ENCODE measurements around the gene CCDC138. TPM values are rescaled to one million over a fixed set of nuclear protein-coding genes. Genes with fewer than 3 reads are reported as not detected.
A peak's percentile ranks its signal among the peaks of the same experiment; 100 is the strongest.
"Not testable (repeated sequence)": the region's sequence is repeated elsewhere in the genome, so short reads cannot be mapped to it uniquely, and the experiment has no call there.

The CCDC138 gene, protein sequence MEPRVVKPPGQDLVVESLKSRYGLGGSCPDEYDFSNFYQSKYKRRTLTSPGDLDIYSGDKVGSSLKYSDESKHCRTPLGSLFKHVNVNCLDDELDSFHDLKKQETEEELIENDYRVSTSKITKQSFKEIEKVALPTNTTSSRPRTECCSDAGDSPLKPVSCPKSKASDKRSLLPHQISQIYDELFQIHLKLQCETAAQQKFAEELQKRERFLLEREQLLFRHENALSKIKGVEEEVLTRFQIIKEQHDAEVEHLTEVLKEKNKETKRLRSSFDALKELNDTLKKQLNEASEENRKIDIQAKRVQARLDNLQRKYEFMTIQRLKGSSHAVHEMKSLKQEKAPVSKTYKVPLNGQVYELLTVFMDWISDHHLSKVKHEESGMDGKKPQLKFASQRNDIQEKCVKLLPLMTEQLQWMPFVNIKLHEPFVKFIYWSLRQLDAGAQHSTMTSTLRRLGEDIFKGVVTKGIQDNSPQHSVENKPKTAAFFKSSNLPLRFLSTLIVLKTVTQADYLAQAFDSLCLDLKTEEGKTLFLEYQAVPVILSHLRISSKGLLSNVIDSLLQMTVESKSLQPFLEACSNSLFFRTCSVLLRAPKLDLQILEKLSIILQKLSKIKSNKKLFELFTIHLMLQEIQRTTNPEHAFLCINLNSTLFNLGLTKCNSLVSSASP
- 16.6 and 17.1 TPM in 2 replicates for total RNA-seq (2014; rRNA removed; shearing (Covaris generic))

DNA sequence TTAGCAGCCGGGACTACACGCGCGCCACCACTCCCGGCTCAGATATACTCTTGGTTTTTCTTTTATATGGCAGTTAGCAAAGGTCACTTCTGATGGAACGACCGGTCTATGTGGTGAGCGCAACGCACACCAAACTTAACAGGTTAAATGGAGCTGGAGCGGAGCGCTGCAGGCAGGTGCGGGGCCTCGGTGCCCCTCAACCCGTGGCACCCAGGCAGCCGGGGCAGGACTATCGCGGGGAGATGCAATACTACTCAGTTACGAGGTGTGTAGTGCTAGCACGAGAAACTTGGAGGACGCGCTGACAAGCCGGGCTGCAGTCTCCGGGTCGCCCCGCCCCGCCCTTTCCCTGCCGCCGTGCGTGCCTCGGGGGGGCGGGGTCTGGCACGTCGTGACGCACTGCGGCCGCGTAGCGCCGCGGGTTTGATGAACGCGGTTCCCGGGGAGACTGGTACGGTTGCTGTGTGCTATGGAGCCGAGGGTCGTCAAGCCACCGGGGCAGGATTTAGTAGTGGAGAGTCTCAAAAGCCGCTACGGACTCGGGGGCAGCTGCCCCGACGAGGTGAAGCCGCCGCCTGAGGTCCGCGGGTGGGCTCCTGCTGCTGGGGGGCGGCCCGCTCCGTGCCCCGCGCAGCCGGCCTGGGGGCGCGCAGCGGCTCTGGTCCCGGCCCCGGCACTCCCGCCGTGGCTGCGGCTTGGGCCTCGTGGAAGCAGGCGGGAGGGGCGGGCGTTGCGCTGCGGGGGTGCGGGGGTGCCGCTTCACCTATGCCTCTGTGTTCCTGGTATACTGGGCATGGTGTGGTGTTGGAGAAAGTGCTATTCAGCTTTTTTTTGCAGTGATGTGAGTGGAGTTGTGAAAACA lies at the start of gene CCDC138:
Gene CCDC138, plus strand, starts transcription at position 418 of the 862 bp plus-strand sequence. Its CDS starts 52 bp downstream, at position 470.
- Histone ChIP-seq H3K4me1 (replicated peaks) (peaks cover 10% of the 10 kb centered on the region; the same call in 1 of the 2 replicates), H3K36me3 (peaks cover 30% of the 10 kb centered on the region), H3K27ac (peak within 1 kb of the TSS; percentile 73), H3K9me3 (replicated peaks) (no peaks in the 10 kb centered on the region), H3K27me3 (replicated peaks) (no peaks in the 10 kb centered on the region), H3K4me3 (peak within 1 kb of the TSS; percentile 72)
- peak; percentile 90 to 91 for DNase-seq (ENCODE audit: low read depth in 1 of 2, low spot score in 2 of 2)

DNA sequence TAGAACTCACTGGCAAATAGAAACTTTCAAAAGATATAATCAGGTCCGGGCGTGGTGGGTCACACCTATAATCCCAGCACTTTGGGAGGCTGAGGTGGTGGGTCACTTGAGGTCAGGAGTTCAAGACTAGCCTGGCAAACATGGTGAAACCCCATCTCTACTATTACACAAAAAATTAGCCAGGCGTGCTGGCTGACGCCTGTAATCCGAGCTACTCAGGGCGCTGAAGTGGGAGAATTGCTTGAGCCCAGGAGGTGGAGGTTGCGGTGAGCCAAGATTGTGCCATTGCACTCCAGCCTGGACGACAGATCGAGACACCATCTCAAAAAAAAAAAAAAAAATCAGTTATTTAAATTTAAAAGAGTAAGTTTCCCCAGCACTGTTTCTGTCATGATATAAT lies 28.6 kb upstream of the CCDC138 start:
- not testable (repeated sequence) for H3K9me3 ChIP-seq (replicated peaks); H3K4me3 ChIP-seq; DNase-seq (ENCODE audit: low read depth in 1 of 2, low spot score in 2 of 2); H3K27me3 ChIP-seq (replicated peaks); H3K4me1 ChIP-seq (replicated peaks); H3K27ac ChIP-seq
- H3K36me3 ChIP-seq: peaks cover 13% of the 10 kb centered on the region

DNA sequence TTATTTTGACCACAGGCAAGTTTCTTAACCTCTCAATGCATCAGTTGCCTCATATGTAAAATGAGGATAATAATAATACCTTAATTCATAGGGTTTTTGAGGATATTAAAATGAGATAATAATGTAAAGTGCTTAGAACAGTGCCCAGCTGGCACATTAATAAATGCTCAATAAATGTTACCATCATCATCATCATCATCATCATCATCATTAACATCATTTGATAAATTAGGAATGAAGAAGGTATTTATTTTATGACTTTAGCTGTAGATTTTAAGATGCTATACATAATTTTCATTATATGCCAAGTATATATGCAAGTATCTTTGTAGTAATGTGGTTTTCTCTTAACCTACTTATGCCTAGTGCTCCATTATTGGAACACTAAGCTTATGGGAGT lies 24.0 kb upstream of the CCDC138 start:
- not testable (repeated sequence) for DNase-seq (ENCODE audit: low read depth in 1 of 2, low spot score in 2 of 2)
- peaks cover 31% of the 10 kb centered on the region for H3K36me3 ChIP-seq

GRCh38 chr2:108766671-108767070 lies 19.9 kb upstream of the CCDC138 start:
- H3K4me1 ChIP-seq (replicated peaks); DNase-seq (ENCODE audit: low read depth in 1 of 2, low spot score in 2 of 2); H3K4me3 ChIP-seq; H3K27ac ChIP-seq; H3K27me3 ChIP-seq (replicated peaks); H3K9me3 ChIP-seq (replicated peaks): not testable (repeated sequence)
- H3K36me3 ChIP-seq: peaks cover 36% of the 10 kb centered on the region

More for the DNA sequence above, 24.0 kb upstream of the CCDC138 start:
- H3K4me1 ChIP-seq (replicated peaks); H3K27me3 ChIP-seq (replicated peaks); H3K4me3 ChIP-seq; H3K27ac ChIP-seq; H3K9me3 ChIP-seq (replicated peaks): not testable (repeated sequence)

DNA sequence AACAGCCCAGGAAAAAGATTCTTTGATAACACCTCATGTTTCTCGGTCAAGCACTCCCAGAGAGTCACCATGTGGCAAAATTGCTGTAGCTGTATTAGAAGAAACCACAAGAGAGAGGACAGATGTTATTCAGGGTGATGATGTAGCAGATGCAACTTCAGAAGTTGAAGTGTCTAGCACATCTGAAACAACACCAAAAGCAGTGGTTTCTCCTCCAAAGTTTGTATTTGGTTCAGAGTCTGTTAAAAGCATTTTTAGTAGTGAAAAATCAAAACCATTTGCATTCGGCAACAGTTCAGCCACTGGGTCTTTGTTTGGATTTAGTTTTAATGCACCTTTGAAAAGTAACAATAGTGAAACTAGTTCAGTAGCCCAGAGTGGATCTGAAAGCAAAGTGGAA lies 18.7 kb upstream of the CCDC138 start:
- H3K4me3 ChIP-seq; H3K4me1 ChIP-seq (replicated peaks); DNase-seq (ENCODE audit: low read depth in 1 of 2, low spot score in 2 of 2); H3K27ac ChIP-seq; H3K9me3 ChIP-seq (replicated peaks); H3K27me3 ChIP-seq (replicated peaks): not testable (repeated sequence)
- peaks cover 44% of the 10 kb centered on the region for H3K36me3 ChIP-seq

DNA sequence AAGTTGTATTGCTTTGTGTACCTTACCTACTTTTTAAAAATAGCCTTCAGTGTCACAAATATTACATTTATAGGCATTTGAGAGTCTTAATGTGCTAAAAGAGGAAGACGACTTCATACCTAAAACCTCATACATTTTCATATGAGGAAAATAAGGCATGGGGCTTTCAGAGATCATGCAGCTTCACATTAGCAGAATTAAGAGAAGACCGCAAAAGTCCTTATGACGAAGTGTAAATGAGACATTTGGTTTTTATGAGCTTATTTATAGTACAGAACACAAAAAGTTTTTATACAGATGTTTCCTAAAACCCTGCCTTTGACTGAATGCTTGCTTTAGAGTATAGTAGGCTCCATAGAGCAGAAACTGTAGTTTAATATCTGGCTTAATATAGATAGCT lies 10.1 kb upstream of the CCDC138 start:
- Histone ChIP-seq H3K4me1 (replicated peaks) (no peaks in the 10 kb centered on the region), H3K4me3 (no peak overlapping the region), H3K27ac (no peak overlapping the region), H3K9me3 (replicated peaks) (no peaks in the 10 kb centered on the region), H3K36me3 (peaks cover 90% of the 10 kb centered on the region), H3K27me3 (replicated peaks) (no peaks in the 10 kb centered on the region)
- no peak for DNase-seq (ENCODE audit: low read depth in 1 of 2, low spot score in 2 of 2)

- Histone ChIP-seq H3K36me3 (peaks cover 88% of the 10 kb centered on the region), H3K4me3 (no peak overlapping the region), H3K4me1 (replicated peaks) (no peaks in the 10 kb centered on the region), H3K27ac (no peak overlapping the region), H3K27me3 (replicated peaks) (no peaks in the 10 kb centered on the region), H3K9me3 (replicated peaks) (no peaks in the 10 kb centered on the region)
- DNase-seq (ENCODE audit: low read depth in 1 of 2, low spot score in 2 of 2): no peak
Measured at GRCh38 chr2:108778857-108779256, 7.7 kb upstream of the CCDC138 start.

DNA sequence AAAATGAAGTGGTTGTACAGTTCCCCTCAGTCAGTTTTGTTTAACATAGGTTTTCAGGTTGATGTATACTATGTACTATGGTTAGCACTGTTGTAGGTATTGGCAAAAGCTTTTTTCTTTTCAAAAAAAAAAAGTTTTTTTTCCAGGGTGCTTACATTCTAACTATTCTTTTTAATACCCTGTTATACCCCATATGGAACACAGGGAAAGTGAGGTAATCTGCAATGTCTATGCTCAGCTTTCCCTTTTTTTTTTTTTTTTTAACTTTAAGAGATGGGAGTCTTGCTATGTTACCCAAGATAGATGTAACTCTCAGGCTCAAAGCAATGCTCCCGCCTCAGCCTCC lies 590 bp upstream of the CCDC138 start:
- Histone ChIP-seq H3K27ac (no peak overlapping the region), H3K4me3 (peak overlapping the region; percentile 72), H3K4me1 (replicated peaks) (peaks cover 10% of the 10 kb centered on the region; the same call in 1 of the 2 replicates), H3K9me3 (replicated peaks) (no peaks in the 10 kb centered on the region), H3K27me3 (replicated peaks) (no peaks in the 10 kb centered on the region), H3K36me3 (peaks cover 36% of the 10 kb centered on the region)
- no peak for DNase-seq (ENCODE audit: low read depth in 1 of 2, low spot score in 2 of 2)

DNA sequence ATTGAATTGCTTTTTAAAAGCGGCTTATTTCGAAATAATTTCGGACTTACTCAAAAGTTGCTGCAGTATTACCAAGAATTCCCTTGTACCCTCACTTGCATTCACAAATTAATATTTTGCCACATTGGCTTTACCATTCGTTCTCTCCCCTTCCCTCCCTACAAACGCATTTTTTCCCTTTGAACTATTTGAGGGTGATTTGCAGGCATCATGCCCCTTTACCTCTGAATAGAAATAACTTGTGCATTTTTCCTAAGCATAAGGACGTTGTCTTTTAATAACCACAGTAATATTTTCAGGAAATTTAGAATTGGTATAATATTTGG lies 608 bp downstream of the CCDC138 start:
- H3K27me3 ChIP-seq (replicated peaks): no peaks in the 10 kb centered on the region
- H3K4me3 ChIP-seq: peak overlapping the region; percentile 72
- peak overlapping the region; percentile 73 for H3K27ac ChIP-seq
- no peak for DNase-seq (ENCODE audit: low read depth in 1 of 2, low spot score in 2 of 2)
- peaks cover 24% of the 10 kb centered on the region for H3K36me3 ChIP-seq
- H3K4me1 ChIP-seq (replicated peaks): peaks cover 10% of the 10 kb centered on the region; the same call in 1 of the 2 replicates
- H3K9me3 ChIP-seq (replicated peaks): no peaks in the 10 kb centered on the region

- no peaks in the 10 kb centered on the region for H3K27me3 ChIP-seq (replicated peaks)
- no peak overlapping the region for H3K4me3 ChIP-seq
- H3K9me3 ChIP-seq (replicated peaks): no peaks in the 10 kb centered on the region
- no peaks in the 10 kb centered on the region for H3K4me1 ChIP-seq (replicated peaks)
- no peak for DNase-seq (ENCODE audit: low read depth in 1 of 2, low spot score in 2 of 2)
- peaks cover 34% of the 10 kb centered on the region for H3K36me3 ChIP-seq
- no peak overlapping the region for H3K27ac ChIP-seq
Measured at GRCh38 chr2:108803045-108803736, 16.6 kb downstream of the CCDC138 start.

DNA sequence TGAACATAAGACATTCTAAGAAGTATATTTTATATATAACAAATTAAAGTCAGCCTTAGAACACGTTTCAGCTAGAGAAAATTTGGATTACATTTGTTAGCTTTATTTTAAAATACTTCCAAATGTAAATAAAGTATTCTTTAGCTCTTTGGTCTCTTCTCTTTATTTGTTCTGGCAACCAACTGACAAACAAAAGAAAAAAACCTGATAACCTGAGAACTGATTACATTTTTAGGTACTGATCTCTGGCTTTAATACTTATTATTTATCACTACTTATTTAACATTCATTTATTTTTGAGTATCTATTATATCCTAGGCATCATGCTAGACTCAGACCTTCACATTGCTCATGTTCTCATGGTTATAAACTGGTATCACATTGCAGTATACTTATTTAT lies 18.5 kb downstream of the CCDC138 start:
- no peaks in the 10 kb centered on the region for H3K4me1 ChIP-seq (replicated peaks)
- no peak for DNase-seq (ENCODE audit: low read depth in 1 of 2, low spot score in 2 of 2)
- no peaks in the 10 kb centered on the region for H3K27me3 ChIP-seq (replicated peaks)
- H3K36me3 ChIP-seq: peaks cover 32% of the 10 kb centered on the region
- H3K9me3 ChIP-seq (replicated peaks): 0 out of 2 replicates have a peak, but pooled peaks cover 3% of the 10 kb centered on the region
- H3K4me3 ChIP-seq: no peak overlapping the region
- no peak overlapping the region for H3K27ac ChIP-seq

DNA sequence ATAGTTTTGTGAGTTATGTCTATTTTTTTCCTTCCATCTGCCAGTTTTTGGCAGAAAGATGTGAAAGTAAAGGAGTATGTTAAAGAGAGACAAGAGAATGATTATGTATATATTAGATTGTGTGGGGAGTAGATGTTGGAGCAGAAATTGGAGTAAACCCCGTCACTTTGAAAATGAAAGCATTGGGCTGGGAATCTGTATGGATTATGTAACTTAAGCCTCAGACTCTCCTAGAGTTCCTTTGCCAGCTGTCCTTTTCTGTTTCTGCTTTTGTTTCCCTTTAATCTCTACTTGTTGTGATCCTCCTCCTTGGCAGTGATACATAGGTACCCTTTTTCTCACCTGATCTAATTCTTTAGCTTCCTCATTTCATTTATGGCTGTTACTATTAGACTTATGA lies 19.2 kb downstream of the CCDC138 start:
- Histone ChIP-seq H3K27ac (no peak overlapping the region), H3K4me1 (replicated peaks) (no peaks in the 10 kb centered on the region), H3K36me3 (peaks cover 32% of the 10 kb centered on the region), H3K27me3 (replicated peaks) (no peaks in the 10 kb centered on the region), H3K9me3 (replicated peaks) (0 out of 2 replicates have a peak, but pooled peaks cover 3% of the 10 kb centered on the region), H3K4me3 (no peak overlapping the region)
- no peak for DNase-seq (ENCODE audit: low read depth in 1 of 2, low spot score in 2 of 2)

- H3K4me1 ChIP-seq (replicated peaks): no peaks in the 10 kb centered on the region
- H3K27me3 ChIP-seq (replicated peaks): no peaks in the 10 kb centered on the region
- H3K27ac ChIP-seq: no peak overlapping the region
- H3K36me3 ChIP-seq: peaks cover 32% of the 10 kb centered on the region
- H3K9me3 ChIP-seq (replicated peaks): 0 out of 2 replicates have a peak, but pooled peaks cover 3% of the 10 kb centered on the region
- no peak for DNase-seq (ENCODE audit: low read depth in 1 of 2, low spot score in 2 of 2)
- no peak overlapping the region for H3K4me3 ChIP-seq
Measured at GRCh38 chr2:108806371-108807113, 20.0 kb downstream of the CCDC138 start.

Data from SJSA1 (cell line).